Dedifferentiated amniotic fluid mesenchymal stem cell (primary cell): ENCODE data around the gene ZMIZ2.
"Not testable (repeated sequence)": the region's sequence is repeated elsewhere in the genome, so short reads cannot be mapped to it uniquely, and the experiment has no call there.

Experiments
- DNase-seq: peaks from one replicate; pipeline ENCODE4 v3.0.0-alpha.2; 2016; ENCODE audit errors: extremely low spot score

ZMIZ2 gene

DNA sequence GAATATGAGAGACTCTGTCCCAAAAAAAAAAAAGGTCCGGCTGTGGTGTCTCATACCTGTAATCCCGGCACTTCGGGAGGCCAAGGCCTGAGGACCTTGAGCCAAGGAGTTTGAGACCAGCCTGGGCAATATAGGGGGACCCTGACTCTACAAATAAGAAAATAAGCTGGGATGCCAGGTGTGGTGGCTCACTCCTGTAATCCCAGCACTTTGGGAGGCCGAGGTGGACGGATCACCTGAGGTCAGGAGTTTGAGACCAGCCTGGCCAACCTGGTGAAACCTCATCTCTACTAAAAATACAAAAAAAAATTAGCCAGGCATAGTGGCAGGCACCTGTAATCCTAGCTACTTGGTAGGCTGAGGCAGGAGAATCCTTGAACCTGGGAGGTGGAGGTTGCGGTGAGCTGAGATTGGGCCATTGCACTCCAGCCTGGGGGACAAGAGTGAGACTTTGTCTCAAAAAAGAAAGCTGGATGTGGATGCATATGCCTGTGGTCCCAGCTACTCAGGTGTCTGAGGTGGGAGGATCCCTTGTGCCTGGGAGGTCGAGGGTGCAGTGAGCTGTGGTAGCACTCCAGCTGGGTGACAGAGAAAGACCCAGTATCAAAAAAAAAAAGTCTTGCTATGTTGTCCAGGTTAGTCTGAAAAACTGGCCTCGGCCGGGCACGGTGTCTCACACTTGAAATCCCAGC is 55.3 kb downstream of the ZMIZ2 start:
- not testable (repeated sequence) for DNase-seq

DNA sequence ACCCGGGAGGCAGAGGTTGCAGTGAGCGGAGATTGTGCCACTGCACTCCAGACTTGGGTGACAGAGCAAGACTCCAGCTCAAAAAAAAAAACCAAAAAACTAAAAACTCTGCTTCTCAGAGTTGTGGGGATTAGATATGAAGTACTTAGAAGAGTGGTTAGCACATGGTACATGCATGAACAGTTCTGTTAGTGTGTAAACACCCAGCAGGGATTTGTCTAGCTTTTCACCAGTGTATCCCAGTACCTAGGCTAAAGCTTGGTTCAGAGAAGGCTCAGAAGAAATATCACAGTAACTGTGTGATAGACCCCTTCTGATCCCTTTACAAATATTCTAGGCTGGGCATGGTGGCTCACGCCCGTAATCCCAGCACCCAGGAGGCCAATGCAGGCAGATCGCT is 57.3 kb downstream of the ZMIZ2 start:
- DNase-seq, result no peak

DNA sequence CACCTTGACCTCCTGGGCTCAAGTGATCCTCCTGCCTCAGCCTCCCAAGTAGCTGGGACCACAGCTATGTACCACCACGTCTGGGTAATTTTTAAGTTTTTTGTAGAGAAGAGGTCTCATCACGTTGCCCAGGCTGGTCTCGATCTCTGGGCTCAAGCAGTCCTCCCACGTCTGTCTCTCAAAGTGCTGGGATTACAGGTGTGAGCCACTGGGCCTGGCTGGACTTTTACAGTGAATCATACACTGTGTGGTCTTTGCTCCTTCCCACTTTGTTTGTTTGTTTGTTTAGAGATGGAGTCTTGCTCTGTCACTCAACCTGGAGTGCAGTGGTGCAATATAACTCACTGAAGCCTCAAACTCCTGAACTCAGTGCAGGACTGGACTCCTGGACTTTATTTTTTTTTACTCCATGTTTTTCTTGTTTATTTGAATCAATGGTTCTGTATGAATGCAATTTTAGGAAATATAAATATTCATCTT is 60.3 kb downstream of the ZMIZ2 start:
- DNase-seq, result no peak

DNA sequence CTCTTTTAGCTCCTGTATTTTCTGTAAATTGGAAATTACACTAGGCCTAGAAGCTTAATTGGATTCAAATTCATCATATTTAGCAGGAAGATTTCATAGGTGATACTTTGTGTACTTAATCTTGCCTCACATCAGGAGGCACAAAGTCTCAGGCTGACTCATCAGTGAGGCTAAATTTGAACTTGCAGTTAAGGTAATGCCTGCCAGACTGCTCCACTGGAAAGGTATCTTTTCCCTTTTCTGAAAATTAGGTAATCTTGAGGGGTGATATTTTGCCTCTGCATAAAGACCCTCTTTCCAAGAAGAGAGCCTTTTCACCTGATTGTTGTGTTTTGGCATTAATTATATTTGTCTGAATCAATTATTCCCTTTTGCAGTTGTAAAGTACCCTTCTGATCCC is 62.4 kb downstream of the ZMIZ2 start:
- no peak for DNase-seq

DNA sequence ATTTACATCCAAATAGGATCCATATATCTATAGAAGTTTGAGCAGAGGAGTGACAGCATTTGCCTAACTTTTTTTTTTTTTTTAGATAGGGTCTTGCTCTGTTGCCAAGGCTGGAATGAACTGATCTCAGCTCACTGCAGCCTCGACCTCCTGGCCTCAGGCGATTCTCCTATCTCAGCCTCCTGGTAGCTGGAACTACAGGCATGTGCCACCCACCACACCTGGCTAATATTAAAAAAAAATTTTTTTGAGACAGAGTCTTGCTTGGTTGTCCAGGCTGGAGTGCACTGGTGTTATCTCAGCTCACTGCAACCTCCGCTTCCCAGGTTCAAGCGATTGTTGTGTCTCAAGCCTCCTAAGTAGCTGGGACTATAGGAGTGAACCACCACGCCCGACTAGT is 62.9 kb downstream of the ZMIZ2 start:
- no peak for DNase-seq

DNA sequence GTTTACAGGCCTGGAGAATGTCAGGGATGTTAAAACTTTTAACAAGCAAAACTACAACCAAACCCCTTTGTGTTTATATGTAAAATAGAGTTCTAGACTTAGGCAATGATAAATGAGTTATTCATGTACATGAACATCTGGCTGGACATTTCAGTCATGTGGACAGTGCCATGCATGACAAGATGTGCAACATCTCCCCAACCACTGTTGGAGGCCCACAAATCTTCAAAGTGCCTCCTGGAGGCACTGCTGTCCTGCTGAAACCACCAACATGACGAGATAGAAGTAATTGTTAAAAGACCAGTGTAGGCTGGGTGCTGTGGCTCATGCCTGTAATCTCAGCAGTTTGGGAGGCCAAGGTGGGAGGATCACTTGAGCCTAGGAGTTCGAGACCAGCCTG is 66.3 kb downstream of the ZMIZ2 start:
- DNase-seq, result no peak

DNA sequence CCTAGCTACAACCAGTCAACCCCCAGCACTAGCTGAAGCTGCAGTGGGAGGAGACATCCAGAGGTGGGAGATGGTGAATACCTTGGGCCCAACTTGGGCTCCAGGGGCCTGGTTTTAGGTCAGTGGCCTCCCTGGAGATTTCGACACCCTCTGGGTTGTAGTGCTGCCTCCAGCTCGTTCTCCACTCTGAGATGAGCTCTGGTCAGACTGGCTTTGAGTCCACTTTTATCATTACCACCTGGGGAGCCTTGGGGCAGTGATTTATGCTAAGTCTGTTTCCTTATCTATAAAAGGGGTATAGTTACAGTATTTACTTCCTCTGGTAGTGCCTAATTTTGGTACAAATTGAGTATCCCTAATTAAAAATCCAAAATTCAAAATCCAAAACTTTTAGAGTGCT is 70.6 kb downstream of the ZMIZ2 start:
- DNase-seq, result no peak
